Activated T-cell treated with anti-CD3 and anti-CD28 coated beads, Interleukin-2, amount 50 U/mL, for 4 hours (primary cell): Measurements from ENCODE around the gene AFG1L. TPM values are rescaled to one million over a fixed set of nuclear protein-coding genes. Genes with fewer than 3 reads are reported as not detected.
"Not testable (repeated sequence)": the region's sequence is repeated elsewhere in the genome, so short reads cannot be mapped to it uniquely, and the experiment has no call there.

Experiments used
- ATAC-seq, 2 donors: fragments of 200-7000 bp; cut with Tn5 transposase; one replicate each; pipeline ENCODE4 v1.10.0; 2021
- DNase-seq: peaks from one replicate; pipeline ENCODE4 v3.0.0-alpha.2; 2020
- H3K27me3 Mint-ChIP-seq: one replicate; pipeline ENCODE4 v1.8.0; 2021; ENCODE audit warnings: low read depth, mixed read lengths
- H3K36me3 Mint-ChIP-seq: one replicate; pipeline ENCODE4 v1.8.0; 2022; ENCODE audit warnings: mixed read lengths; ENCODE audit not compliant: insufficient read depth
- H3K4me1 Mint-ChIP-seq: one replicate; pipeline ENCODE4 v1.8.0; 2021; ENCODE audit warnings: low read depth, mixed read lengths
- H3K4me3 Mint-ChIP-seq: one replicate; pipeline ENCODE4 v1.8.0; 2021; ENCODE audit warnings: mild to moderate bottlenecking, moderate library complexity, mixed read lengths
- H3K9me3 Mint-ChIP-seq: one replicate; pipeline ENCODE4 v1.8.0; 2021; ENCODE audit warnings: mixed read lengths
- total RNA-seq, 3 donors: library from RNA; stranded (reverse); gene quantifications; one replicate each; pipeline ENCODE4 v1.2.1, GENCODE V29; 2021

AFG1L gene
- total RNA-seq, 3 donors from 2014 or later, result 2.0 to 4.8 (median 4.0) TPM

DNA sequence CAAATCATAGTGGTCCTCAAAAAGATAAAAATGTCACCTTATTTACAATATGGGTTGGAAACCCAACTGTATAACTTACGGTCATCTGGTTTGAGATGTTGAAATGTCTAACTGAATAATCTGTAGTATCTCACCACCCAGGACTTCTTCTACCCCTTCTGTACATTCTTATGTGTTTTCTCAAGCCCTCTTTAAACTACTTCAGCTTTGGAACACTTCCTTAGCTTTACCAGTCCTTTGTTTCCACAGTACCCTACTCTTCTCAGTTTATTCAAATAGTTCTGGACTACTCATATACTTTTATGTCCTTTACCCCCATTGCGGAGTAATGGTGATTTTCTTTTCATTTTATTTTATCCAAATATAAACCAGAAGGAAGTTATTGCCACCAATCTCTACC, 137.3 kb downstream of the AFG1L start:
- H3K36me3 Mint-ChIP-seq, result peaks cover 5% of the 10 kb centered on the region
- DNase-seq (no peak), ATAC-seq (no peak)
- H3K4me3 Mint-ChIP-seq, result no peak overlapping the region
- no peaks in the 10 kb centered on the region for H3K27me3 Mint-ChIP-seq
- peaks cover 5% of the 10 kb centered on the region for H3K4me1 Mint-ChIP-seq
- no peaks in the 10 kb centered on the region for H3K9me3 Mint-ChIP-seq

DNA sequence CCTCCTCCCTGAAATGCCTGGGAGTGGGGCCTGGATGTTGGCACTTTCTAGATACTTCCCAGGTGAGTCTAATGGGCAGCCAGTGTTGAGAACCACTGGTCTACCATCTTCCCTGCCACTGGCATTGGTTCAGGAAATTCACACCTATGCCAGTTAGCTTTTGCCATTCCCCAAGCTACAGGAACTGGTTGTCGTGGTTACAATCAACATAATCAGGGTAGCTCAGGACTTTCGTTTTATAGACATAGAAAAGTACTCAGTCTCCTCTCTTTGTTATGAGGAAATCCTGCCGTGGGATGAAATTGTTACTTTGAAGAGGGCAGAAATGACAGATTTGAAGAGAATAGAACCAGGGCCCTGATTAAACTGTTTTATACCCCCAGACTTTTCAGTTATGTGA, 137.9 kb downstream of the AFG1L start:
- Mint-ChIP-seq H3K4me3 (no peak overlapping the region), H3K36me3 (peaks cover 5% of the 10 kb centered on the region)
- no peak for ATAC-seq

DNA sequence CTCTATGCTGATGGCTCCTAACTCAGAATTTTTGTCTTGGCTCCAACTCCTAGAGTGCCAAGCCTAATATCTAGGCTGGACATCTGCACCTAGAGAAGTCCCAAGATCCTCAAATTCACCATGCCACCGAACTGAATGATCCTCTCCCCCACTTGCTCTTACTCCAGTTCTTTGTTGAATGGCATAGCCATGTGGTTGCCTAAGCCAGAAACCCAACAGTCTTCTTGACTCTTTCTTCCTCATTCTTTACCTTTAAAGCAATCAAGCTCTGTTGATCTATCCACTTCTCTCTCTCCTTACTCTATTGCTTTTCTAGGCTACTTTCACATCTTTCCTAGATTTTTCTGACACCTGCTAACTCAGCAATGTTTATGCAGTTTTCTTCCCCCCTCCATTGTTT, 139.4 kb downstream of the AFG1L start:
- no peak for ATAC-seq
- no peaks in the 10 kb centered on the region for H3K9me3 Mint-ChIP-seq
- H3K27me3 Mint-ChIP-seq, result no peaks in the 10 kb centered on the region

More for the DNA sequence above, 137.9 kb downstream of the AFG1L start:
- DNase-seq, result no peak
- no peaks in the 10 kb centered on the region for H3K27me3 Mint-ChIP-seq
- H3K4me1 Mint-ChIP-seq, result peaks cover 5% of the 10 kb centered on the region
- no peaks in the 10 kb centered on the region for H3K9me3 Mint-ChIP-seq

DNA sequence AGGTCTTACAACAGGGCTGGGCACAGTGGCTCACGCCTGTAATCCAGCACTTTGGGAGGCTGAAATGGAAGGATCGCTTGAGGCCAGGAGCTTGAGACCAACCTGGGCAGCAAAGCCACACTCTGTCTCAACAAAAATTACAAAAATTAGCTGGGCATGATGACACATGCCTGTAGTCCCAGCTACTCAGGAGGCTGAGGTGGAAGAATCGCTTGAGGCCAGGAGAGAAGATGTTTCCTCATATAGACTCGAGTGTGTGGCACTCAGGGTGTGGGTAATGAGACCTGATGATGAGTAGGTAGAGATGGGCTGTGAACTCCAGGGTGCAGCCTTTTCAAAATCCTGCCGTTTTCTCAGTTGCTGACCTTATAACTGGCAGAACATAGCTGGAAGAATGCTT, 140.5 kb downstream of the AFG1L start:
- ATAC-seq, result no peak
- Mint-ChIP-seq H3K4me3 (no peak overlapping the region), H3K9me3 (no peaks in the 10 kb centered on the region), H3K36me3 (peaks cover 5% of the 10 kb centered on the region), H3K27me3 (no peaks in the 10 kb centered on the region), H3K4me1 (peaks cover 5% of the 10 kb centered on the region)
- DNase-seq, result no peak

More for the DNA sequence above, 139.4 kb downstream of the AFG1L start:
- no peak for DNase-seq
- H3K36me3 Mint-ChIP-seq, result peaks cover 5% of the 10 kb centered on the region
- H3K4me1 Mint-ChIP-seq, result peaks cover 5% of the 10 kb centered on the region
- H3K4me3 Mint-ChIP-seq, result no peak overlapping the region

DNA sequence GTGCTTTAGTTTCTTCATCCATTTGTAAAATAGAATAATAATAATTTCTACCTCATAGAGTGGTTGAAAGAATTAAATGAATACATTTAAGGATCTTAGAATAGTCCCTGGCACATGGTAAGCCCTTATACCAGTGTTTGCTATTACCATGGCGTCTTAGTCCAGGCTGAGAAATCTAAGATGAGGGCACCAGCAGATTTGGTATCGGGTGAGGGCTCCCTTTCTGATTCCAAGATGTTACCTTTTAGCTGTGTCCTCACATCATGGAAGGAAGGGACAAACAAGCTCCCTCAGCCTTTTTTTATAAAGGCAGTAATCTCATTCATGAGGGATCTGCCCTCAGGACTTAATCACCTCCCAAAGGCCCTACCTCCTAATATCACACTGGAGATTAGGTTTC, 141.9 kb downstream of the AFG1L start:
- no peak for ATAC-seq

DNA sequence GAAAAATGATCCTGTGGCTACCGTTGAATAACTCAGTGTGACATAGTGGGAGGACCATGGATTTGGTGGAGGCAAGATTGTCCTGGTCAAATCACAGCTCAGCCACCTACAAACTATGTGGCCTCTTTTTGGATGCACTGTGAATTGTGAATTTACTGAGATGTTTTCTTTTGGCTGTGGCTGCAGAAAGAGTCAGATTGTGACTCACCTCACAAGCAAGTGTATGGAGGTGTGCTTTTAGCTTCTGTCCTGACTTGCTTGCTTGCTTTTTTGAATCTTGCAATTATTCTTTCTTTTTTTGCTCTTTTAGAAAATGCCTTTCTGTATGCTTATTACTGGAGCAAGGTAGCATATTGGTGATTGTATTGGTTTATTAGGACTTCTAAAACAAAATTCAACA, 143.0 kb downstream of the AFG1L start:
- DNase-seq (no peak), ATAC-seq (no peak)
- Mint-ChIP-seq H3K4me3 (no peak overlapping the region), H3K4me1 (peaks cover 1% of the 10 kb centered on the region), H3K27me3 (no peaks in the 10 kb centered on the region), H3K9me3 (no peaks in the 10 kb centered on the region), H3K36me3 (peaks cover 5% of the 10 kb centered on the region)

More for the DNA sequence above, 141.9 kb downstream of the AFG1L start:
- H3K27me3 Mint-ChIP-seq, result no peaks in the 10 kb centered on the region
- no peak overlapping the region for H3K4me3 Mint-ChIP-seq
- peaks cover 5% of the 10 kb centered on the region for H3K4me1 Mint-ChIP-seq
- no peak for DNase-seq
- peaks cover 5% of the 10 kb centered on the region for H3K36me3 Mint-ChIP-seq
- no peaks in the 10 kb centered on the region for H3K9me3 Mint-ChIP-seq

DNA sequence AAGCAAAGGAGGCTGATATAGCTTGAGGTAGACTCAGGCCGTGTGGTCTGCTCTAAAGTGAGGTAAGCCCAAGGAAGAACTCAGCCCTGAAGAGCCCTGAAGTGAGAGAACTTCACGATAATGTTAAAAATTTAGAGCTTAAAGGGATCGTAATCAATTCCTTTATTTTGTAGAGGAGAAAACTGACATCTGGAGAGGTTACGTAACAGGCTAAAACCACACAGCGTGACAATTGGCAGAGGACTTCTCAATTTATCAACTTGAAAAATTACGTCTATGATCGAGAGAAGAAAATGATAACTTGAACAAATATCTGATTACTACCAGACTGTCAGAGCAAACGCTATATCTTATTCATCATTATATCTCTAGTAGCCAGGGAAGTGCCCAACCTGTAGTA, 144.1 kb downstream of the AFG1L start:
- Mint-ChIP-seq H3K4me3 (no peak overlapping the region), H3K4me1 (no peaks in the 10 kb centered on the region), H3K36me3 (peaks cover 5% of the 10 kb centered on the region), H3K9me3 (no peaks in the 10 kb centered on the region), H3K27me3 (no peaks in the 10 kb centered on the region)
- DNase-seq (no peak), ATAC-seq (no peak)

DNA sequence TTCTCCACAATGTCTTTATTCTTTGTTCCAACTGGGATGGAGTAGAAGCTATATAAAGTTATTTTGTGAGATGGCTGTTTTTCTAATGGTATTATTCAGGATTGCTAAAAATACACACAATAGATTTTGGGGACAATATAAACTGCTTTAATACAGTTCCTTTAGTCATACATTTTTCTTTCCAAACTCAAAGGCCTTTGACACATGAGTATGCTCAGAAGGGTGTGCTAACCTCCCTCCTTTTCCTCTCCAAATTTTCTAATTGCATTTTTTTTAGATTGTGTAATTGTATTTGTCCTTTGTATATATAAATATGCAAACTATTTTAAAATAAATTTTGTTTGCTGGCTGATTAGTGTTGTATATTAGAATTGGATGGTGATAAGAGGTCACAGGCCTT, 146.3 kb downstream of the AFG1L start:
- Mint-ChIP-seq H3K9me3 (no peaks in the 10 kb centered on the region), H3K4me1 (peaks cover 11% of the 10 kb centered on the region), H3K27me3 (no peaks in the 10 kb centered on the region), H3K4me3 (no peak overlapping the region), H3K36me3 (peaks cover 2% of the 10 kb centered on the region)
- ATAC-seq (no peak), DNase-seq (no peak)

DNA sequence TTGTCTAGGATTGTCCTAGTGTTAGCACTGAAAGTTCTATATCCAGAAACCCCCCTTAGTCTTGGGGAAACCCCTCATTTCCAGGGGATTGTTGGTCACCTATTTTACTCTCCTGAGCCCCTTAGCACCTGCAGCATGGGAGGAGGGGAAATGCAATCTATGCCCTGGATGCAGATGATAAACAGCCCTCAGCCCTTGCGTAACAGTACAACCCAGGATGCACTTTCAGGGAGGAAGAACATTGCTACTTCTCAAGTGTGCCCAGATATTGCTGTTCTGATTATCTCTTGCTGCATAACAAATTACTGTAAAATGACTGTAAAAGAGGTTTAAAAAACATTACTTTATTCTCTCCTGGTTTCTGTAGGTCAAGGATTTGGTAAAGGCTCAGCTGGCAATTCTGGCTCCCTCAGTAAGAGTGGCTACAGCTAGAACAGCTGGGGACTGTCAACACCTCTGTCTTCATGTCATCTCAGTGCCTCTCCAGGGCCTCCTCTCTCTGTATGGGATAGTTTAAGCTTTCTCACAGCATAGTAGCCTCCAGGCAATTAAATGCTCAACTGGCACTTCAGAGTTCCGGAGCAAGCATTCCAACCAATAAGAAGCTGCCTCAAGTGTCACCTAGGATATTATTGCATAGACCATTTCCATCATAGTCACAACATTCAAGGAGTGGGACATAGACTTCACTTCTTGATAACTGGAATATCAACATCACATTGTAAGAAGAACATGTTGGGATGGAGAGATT, 148.1 kb downstream of the AFG1L start:
- DNase-seq (no peak), ATAC-seq (no peak)
- H3K9me3 Mint-ChIP-seq, result no peaks in the 10 kb centered on the region
- H3K36me3 Mint-ChIP-seq, result peaks cover 2% of the 10 kb centered on the region
- H3K4me3 Mint-ChIP-seq, result no peak overlapping the region
- peaks cover 11% of the 10 kb centered on the region for H3K4me1 Mint-ChIP-seq
- no peaks in the 10 kb centered on the region for H3K27me3 Mint-ChIP-seq

DNA sequence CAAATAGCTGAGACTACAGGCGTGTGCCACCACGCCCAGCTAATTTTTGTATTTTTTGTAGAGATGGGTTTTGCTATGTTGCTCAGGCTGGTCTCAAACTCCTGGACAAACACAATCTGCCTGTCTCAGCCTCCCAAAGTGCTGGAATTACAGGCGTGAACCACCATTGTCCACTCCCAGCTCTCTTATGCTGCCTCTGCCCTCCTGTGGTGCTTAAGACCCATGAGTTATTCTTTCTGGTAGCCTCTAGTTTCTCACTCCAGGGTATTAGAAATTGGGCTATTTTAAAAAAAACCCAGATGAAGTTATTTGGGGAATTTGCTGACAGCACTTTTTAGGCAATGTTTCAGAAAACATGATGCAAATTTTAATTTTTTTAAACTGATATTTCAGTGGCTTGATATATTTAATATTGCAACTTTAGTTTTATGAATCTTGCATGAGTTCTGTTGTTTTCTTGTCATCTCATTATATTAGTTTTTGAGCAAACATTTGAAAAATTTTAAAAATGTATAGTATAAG, 151.8 kb downstream of the AFG1L start:
- no peaks in the 10 kb centered on the region for H3K9me3 Mint-ChIP-seq
- no peaks in the 10 kb centered on the region for H3K36me3 Mint-ChIP-seq
- H3K4me1 Mint-ChIP-seq, result peaks cover 11% of the 10 kb centered on the region
- DNase-seq, result no peak
- no peak overlapping the region for H3K4me3 Mint-ChIP-seq
- no peak for ATAC-seq
- no peaks in the 10 kb centered on the region for H3K27me3 Mint-ChIP-seq

DNA sequence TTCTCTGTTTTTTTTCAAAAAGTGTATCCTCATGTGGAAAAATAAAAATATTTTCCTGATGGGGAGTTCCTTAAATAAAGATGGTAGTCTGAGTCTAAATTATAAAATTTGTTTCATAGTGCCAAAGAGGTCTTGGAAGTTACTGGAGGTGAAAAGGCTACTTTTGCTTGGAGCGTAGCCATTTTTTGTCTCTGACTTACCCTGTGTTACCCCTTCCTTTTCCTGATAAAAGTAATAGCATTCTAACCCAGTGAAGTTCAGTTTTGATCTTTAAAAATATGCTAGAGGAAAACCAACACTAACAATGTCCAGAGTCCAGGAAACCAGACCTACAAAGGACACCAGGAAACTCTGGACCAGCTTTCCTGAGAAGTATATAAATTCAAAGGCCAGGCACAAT, 153.6 kb downstream of the AFG1L start:
- Mint-ChIP-seq H3K36me3 (no peaks in the 10 kb centered on the region), H3K27me3 (no peaks in the 10 kb centered on the region), H3K4me3 (no peak overlapping the region), H3K9me3 (no peaks in the 10 kb centered on the region), H3K4me1 (peaks cover 12% of the 10 kb centered on the region)
- no peak for ATAC-seq
- DNase-seq, result no peak

DNA sequence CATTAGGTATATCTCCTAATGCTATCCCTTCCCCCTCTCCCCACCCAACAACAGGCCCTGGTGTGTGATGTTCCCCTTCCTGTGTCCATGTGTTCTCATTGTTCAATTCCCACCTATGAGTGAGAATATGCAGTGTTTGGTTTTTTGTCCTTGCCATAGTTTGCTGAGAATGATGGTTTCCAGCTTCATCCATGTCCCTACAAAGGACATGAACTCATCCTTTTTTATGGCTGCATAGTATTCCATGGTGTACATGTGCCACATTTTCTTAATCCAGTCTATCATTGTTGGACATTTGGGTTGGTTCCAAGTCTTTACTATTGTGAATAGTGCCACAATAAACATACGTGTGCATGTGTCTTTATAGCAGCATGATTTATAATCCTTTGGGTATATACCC, 154.9 kb downstream of the AFG1L start:
- ATAC-seq, H3K36me3 Mint-ChIP-seq, DNase-seq, H3K4me3 Mint-ChIP-seq, H3K9me3 Mint-ChIP-seq, H3K27me3 Mint-ChIP-seq: not testable (repeated sequence)
- peaks cover 15% of the 10 kb centered on the region for H3K4me1 Mint-ChIP-seq

DNA sequence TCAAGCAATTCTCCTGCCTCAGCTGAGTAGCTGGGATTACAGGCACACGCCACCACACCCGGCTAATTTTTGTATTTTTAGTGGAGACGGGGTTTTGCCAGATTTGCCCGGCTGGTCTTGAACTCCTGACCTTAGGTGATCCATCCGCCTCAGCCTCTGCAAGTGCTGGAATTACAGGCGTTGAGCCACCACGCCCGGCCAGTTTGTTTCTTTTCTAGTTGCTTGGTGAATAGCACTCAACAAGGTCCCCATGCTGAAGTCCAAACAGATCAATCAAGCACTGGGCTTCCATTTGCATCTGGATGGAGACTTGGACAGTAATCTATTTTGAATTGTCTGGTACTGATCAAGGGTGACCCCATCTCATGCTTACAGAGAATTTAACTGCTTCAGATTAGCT, 157.0 kb downstream of the AFG1L start:
- ATAC-seq, result no peak
- Mint-ChIP-seq H3K27me3 (no peaks in the 10 kb centered on the region), H3K9me3 (no peaks in the 10 kb centered on the region), H3K36me3 (peaks cover 4% of the 10 kb centered on the region), H3K4me3 (no peak overlapping the region), H3K4me1 (peaks cover 4% of the 10 kb centered on the region)
- DNase-seq, result no peak

DNA sequence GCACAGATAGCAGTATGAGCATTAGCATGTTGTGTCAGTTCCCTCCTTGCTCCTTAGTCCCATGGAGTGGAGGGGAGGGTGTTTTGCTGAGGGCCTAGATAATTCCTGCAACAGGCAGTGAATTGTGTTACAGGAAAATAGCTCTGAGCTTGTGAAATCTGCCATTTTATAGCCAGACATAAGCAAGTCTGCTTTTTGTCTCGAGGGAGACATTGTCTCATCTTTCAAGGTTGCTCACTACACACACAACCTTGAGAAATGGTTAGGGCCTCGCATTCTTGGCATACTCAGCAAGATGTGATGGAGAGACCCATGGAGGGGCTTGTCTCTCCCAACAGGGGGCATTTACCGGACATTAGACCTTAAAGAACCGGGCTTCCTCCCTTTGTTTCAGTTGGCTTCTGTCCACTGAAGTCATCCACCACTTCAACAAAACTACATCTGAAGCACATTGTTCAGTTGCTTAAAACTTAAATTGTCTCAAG, 157.9 kb downstream of the AFG1L start:
- Mint-ChIP-seq H3K4me3 (no peak overlapping the region), H3K27me3 (no peaks in the 10 kb centered on the region), H3K9me3 (no peaks in the 10 kb centered on the region), H3K4me1 (peaks cover 4% of the 10 kb centered on the region), H3K36me3 (peaks cover 4% of the 10 kb centered on the region)
- DNase-seq (no peak), ATAC-seq (no peak)

DNA sequence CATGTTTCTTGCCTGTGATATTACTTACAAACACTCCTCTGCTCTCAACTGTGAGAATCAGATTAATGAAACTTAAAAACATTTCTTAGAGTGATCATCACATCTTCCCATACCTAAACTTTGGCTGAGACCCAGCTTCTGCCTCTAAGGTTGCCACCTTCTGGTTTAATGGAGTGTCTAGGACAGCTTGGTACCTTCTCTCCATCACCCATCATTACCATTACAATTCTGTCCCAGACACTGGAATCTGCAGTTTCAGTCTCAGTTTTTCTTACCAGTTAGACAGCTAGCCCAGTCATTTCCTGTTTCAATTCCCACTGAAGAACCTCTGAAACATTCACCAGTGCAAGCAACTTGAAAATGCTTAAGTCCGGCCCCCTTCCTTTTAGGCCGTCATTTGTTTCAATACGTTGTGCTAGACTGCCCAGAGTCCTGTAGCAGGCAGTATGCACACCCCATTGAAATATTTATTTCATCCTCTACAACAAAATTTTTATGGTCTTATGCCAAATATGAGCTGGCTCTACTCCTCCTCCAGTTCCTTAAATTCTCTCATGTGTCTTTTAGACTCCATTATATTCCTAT, 158.8 kb downstream of the AFG1L start:
- Mint-ChIP-seq H3K4me1 (peaks cover 4% of the 10 kb centered on the region), H3K27me3 (no peaks in the 10 kb centered on the region), H3K4me3 (no peak overlapping the region), H3K36me3 (peaks cover 4% of the 10 kb centered on the region), H3K9me3 (no peaks in the 10 kb centered on the region)
- DNase-seq (no peak), ATAC-seq (no peak)
